ENCODE data around the gene CHI3L2.
A peak's percentile ranks its signal among the peaks of the same experiment; 100 is the strongest.

CHI3L2 gene

GRCh38 chr1:111256988-111257658 lies 29.6 kb downstream of the CHI3L2 start:
- DNase-seq = no peak

GRCh38 chr1:111267801-111268508 lies 40.4 kb downstream of the CHI3L2 start:
- no peak for DNase-seq

- no peak for DNase-seq
These were observed 42.4 kb downstream of the CHI3L2 start for GRCh38 chr1:111269825-111270406.

DNA sequence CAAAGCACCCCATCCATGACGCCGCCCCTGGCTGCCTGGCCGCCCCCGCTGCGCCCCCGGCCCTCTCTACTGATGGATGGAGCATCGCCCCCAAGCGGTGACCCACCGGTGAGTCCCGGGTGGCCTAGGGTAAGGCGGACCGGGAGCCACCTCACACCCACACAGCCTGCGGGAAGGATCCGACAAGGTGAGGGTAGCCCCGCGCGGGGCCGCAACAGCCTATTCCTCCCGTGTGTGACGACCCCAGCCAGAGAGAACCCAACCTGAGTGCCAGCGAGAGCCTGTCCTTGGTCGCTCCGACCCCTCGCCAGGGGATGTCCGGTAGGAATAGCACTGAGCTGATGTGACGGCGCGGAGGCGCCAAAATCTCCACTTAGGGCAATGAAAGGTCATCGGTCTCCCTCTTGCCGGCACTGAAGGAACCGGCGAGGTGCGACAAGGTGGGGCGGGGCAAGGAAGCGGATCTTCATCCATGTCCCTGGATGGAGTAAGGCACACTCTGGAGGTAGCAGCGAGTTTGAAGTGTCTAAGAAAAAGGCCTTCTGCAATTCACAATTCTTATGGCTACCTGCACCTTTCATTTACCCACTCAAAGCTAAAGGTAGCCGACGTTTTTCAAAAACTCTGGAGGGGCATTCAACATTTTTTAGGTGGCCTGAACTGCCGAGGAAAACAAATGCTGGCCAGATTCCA lies 43.4 kb downstream of the CHI3L2 start:
- no peak for DNase-seq

GRCh38 chr1:111271464-111271801 lies 43.9 kb downstream of the CHI3L2 start:
- no peak for DNase-seq

GRCh38 chr1:111272081-111272480 lies 44.6 kb downstream of the CHI3L2 start:
- no peak for DNase-seq

- DNase-seq = no peak
These were observed 47.1 kb downstream of the CHI3L2 start for GRCh38 chr1:111274653-111275052.

GRCh38 chr1:111275079-111275478 lies 47.6 kb downstream of the CHI3L2 start:
- no peak for DNase-seq

DNA sequence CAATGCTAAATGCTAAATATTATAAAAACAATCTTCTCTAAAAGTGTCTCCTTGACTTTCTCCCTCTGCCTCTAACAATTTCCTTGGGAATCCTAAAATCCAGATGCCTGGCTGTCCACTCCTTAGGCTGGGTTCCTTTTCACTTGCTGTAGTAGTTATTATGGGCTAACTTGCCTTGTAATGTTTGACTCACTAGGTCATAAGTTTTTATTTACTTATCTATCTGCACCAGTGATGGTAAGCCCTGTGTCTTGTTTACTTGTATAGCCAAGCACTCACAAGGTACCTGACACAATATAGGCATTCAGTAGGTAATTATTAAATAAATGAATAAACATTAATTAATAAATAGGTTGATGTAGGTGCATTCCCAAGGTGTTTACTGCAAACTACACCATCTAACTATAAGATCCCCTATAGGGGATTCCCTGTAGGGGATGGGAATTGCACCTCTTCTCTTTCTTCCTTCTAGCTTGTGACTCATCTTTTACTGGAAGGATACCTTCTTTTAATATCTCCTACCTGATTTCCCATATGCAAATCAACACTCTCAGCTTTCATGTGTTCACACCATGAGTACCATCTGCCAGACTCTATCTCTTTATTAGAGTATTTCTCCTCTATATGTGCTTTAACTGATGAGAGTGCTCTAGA lies 48.4 kb downstream of the CHI3L2 start:
- DNase-seq = no peak

GRCh38 chr1:111279144-111279543 lies 51.6 kb downstream of the CHI3L2 start:
- no peak for DNase-seq

- no peak for DNase-seq
These were observed 52.8 kb downstream of the CHI3L2 start for GRCh38 chr1:111280267-111280666.

DNA sequence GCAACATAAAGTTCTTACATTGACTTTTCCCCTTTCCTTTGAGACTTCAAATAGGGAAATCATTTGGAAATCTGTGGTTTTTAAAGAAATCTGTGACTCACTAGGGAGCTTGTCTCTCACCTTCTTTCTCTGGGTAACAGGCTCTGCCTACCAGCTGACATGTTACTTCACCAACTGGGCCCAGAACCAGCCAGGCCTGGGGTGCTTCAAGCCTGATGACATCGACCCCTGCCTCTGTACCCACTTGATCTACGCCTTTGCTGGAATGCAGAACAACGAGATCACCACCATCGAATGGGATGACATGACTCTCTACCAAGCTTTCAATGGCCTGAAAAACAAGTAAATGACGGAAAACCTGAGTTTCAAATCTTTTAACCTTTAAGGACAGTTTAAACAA lies 53.9 kb downstream of the CHI3L2 start:
- DNase-seq = no peak

DNA sequence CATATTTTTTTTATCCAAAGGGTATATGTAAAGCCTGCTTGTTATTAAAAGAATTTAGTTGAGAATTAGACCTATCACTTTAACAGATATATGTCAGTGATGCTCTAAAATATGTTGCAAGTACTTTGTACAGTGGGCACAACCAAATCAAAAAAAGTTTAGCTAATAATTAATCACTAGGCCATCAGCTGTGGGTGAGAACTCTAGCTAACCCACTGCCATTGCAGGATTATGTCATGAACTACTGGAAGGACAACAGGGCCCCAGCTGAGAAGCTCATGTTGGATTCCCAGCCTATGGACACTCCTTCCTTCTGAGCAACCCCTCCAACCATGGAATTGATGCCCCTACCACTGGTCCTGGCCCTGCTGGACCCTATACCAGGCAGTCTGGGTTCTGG lies 56.3 kb downstream of the CHI3L2 start:
- DNase-seq = no peak

DNA sequence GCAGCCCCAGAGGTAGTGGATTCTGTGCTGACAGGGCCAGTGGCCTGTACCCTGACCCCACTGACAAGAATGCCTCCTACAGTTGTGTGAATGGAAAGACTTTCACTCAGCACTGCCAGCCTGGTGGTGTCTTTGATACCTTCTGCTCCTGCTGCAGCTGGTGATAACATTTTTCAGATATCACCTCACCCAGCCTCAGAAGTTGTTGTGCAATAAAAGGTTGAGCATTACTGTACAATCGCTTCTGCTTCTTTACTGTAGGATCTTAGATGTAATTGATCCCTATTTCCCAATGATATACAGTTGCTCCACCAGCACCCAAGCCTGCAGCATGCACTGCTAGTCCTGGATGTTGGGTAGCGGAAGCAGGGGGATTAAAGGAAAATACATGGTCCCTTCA lies 58.4 kb downstream of the CHI3L2 start:
- no peak for DNase-seq

DNA sequence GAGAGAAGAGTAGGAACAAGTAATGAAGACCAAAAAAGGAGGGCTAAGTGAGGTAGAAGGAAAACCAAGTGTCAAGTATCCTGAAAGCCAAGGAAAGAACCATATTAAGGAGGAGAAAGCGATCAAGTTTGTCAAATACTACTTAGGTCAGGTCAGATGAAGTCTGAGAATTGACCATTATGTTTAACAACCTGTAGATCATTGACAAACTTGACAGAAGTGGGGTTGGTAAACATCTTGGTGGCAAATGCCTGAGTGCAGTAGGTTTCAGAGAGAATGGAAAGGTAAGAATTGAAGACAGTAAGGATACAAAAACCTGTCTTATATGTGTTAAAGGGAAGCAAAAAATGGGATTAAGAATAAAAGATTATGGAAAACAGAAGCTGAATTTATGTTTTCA lies 59.4 kb downstream of the CHI3L2 start:
- no peak for DNase-seq

- DNase-seq = no peak
These were observed 61.9 kb downstream of the CHI3L2 start for GRCh38 chr1:111289371-111289770.

- no peak for DNase-seq
These were observed 62.6 kb downstream of the CHI3L2 start for GRCh38 chr1:111290104-111290503.

GRCh38 chr1:111290630-111291029 lies 63.1 kb downstream of the CHI3L2 start, which contains the start of gene CHIA:
CHIA (plus strand) TSS chr1:111290851; CDS start chr1:111310468, 19,617 bp downstream.
- DNase-seq = peak; percentile 69
